Raji (cell line): ENCODE results near the gene ELFN2.

ENCODE experiments used
- POLR2A ChIP-seq: IDR thresholded peaks from 2 replicates; pipeline ENCODE4 v1.6.1; 2011; ENCODE audit warnings: low read depth, low read length, control low read depth; ENCODE audit not compliant: insufficient read depth

ELFN2 gene

GRCh38 chr22:37392721-37393328 lies 34.5 kb downstream of the ELFN2 start:
- no peak for TF ChIP-seq POLR2A

GRCh38 chr22:37391702-37392101 lies 35.6 kb downstream of the ELFN2 start:
- TF ChIP-seq POLR2A, result no peak

- TF ChIP-seq POLR2A, result no peak
Observed at GRCh38 chr22:37390075-37390474, 37.2 kb downstream of the ELFN2 start.

- TF ChIP-seq POLR2A, result no peak
Observed at GRCh38 chr22:37388538-37388937, 38.7 kb downstream of the ELFN2 start.

GRCh38 chr22:37387793-37388192 lies 39.5 kb downstream of the ELFN2 start:
- TF ChIP-seq POLR2A, result no peak

- TF ChIP-seq POLR2A, result no peak
Observed at GRCh38 chr22:37386441-37386840, 40.8 kb downstream of the ELFN2 start.

GRCh38 chr22:37384691-37385090 lies 42.6 kb downstream of the ELFN2 start:
- TF ChIP-seq POLR2A, result no peak

- TF ChIP-seq POLR2A, result no peak
Observed at GRCh38 chr22:37383341-37383740, 43.9 kb downstream of the ELFN2 start.

- no peak for TF ChIP-seq POLR2A
Observed at GRCh38 chr22:37381489-37381888, 45.8 kb downstream of the ELFN2 start.

GRCh38 chr22:37379722-37380121 lies 47.6 kb downstream of the ELFN2 start:
- TF ChIP-seq POLR2A, result no peak

GRCh38 chr22:37379085-37379484 lies 48.2 kb downstream of the ELFN2 start:
- no peak for TF ChIP-seq POLR2A

- TF ChIP-seq POLR2A, result no peak
Observed at GRCh38 chr22:37378642-37379058, 48.6 kb downstream of the ELFN2 start.

- no peak for TF ChIP-seq POLR2A
Observed at GRCh38 chr22:37377927-37378326, 49.4 kb downstream of the ELFN2 start.

GRCh38 chr22:37377138-37377537 lies 50.1 kb downstream of the ELFN2 start:
- TF ChIP-seq POLR2A, result no peak

- TF ChIP-seq POLR2A, result no peak
Observed at GRCh38 chr22:37376643-37377042, 50.6 kb downstream of the ELFN2 start.

- TF ChIP-seq POLR2A, result no peak
Observed at GRCh38 chr22:37375801-37376200, 51.5 kb downstream of the ELFN2 start.

GRCh38 chr22:37374571-37374970 lies 52.7 kb downstream of the ELFN2 start:
- no peak for TF ChIP-seq POLR2A

GRCh38 chr22:37373451-37373850 lies 53.8 kb downstream of the ELFN2 start:
- no peak for TF ChIP-seq POLR2A

GRCh38 chr22:37371911-37372310 lies 55.4 kb downstream of the ELFN2 start:
- TF ChIP-seq POLR2A, result no peak
